GM12878 (cell line): ENCODE measurements around the gene B4GALNT2. TPM values are rescaled to one million over a fixed set of nuclear protein-coding genes. Genes with fewer than 3 reads are reported as not detected.

Experiments used
- ATAC-seq: fragments of 200-7000 bp; cut with Tn5 transposase; 3 replicates; pipeline ENCODE4 v1.9.1; 2020; ENCODE audit warnings: mild to moderate bottlenecking, moderate library complexity
- BruUV-seq: library from RNA; stranded (reverse); fragments of 400-500 nt; replicated peaks from 2 replicates; lab custom pipeline; 2021; lab: Mats Ljungman, UMichigan
- CTCF ChIA-PET: fragments of 300-600 bp; sonication (Branson Sonifier 250); formaldehyde crosslinking; extraction: SDS; loops from one replicate; lab custom pipeline; 2021; ENCODE audit warnings: inconsistent platforms; lab: Yijun Ruan, JAX
- POLR2A ChIA-PET: fragments of 350-600 bp; formaldehyde crosslinking; extraction: SDS; loops from one replicate; lab custom pipeline; 2021; ENCODE audit warnings: inconsistent platforms; lab: Charles Lee
- RAD21 ChIA-PET: fragments of 300-600 bp; sonication (Branson Sonifier 250); formaldehyde crosslinking; loops from one replicate; lab custom pipeline; 2023; ENCODE audit warnings: antibody characterized with exemption; ENCODE audit not compliant: unreplicated experiment; lab: Charles Lee
- SMC1A ChIA-PET: fragments of 300-600 bp; sonication (Branson Sonifier 250); formaldehyde crosslinking; loops from one replicate; lab custom pipeline; 2023; ENCODE audit not compliant: unreplicated experiment, uncharacterized antibody; lab: Charles Lee
- DNase-seq: peaks from one replicate; pipeline ENCODE4 v3.0.0-alpha.2; 2011; ENCODE audit warnings: low read depth, low spot score
- FAIRE-seq: peaks from 3 replicates; lab custom pipeline; 2011; peaks lifted over from hg19 to GRCh38; lab: Jason Lieb, UNC
- H2AFZ ChIP-seq: 2 replicates; pipeline ENCODE4 v1.6.0; 2011; ENCODE audit warnings: low read depth, low read length, control low read depth; ENCODE audit not compliant: control insufficient read depth
- H3K27ac ChIP-seq: 2 replicates; pipeline ENCODE4 v1.5.1; 2011; ENCODE audit warnings: control low read depth; ENCODE audit not compliant: control insufficient read depth, insufficient read depth
- H3K27me3 ChIP-seq, 2 experiments: replicated peaks in 1 of 2; 2 replicates each; pipeline versions ENCODE4 v1.6.0 to v1.6.1; 2011; ENCODE audit warnings: low read length in 1 of 2; ENCODE audit not compliant: control insufficient read depth in 2 of 2, insufficient read depth in 2 of 2
- H3K36me3 ChIP-seq, 2 experiments: 2 replicates each; pipeline ENCODE4 v1.5.1; 2011; ENCODE audit warnings: low read length in 1 of 2; ENCODE audit not compliant: control insufficient read depth in 2 of 2, insufficient read depth in 2 of 2
- H3K4me1 ChIP-seq: 2 replicates; pipeline ENCODE4 v1.6.1; 2011; ENCODE audit warnings: mild to moderate bottlenecking, low read length, moderate library complexity, mixed read lengths; ENCODE audit not compliant: control insufficient read depth, insufficient read depth
- H3K4me2 ChIP-seq: 2 replicates; pipeline ENCODE4 v1.6.0; 2011; ENCODE audit warnings: control low read depth; ENCODE audit not compliant: control insufficient read depth, insufficient read depth
- H3K4me3 ChIP-seq: fragments of 200-600 bp; sonication (generic); 2 replicates; pipeline ENCODE4 v1.5.1; 2016
- H3K79me2 ChIP-seq: 2 replicates; pipeline ENCODE4 v1.6.0; 2011; ENCODE audit warnings: low read length; ENCODE audit not compliant: control insufficient read depth, insufficient read depth
- H3K9ac ChIP-seq: 2 replicates; pipeline ENCODE4 v1.8.0; 2011; ENCODE audit warnings: low read length, control low read depth, mixed read lengths; ENCODE audit not compliant: control insufficient read depth, insufficient read depth
- H3K9me3 ChIP-seq: replicated peaks from 3 replicates; pipeline ENCODE4 v1.5.1; 2011; ENCODE audit warnings: mild to moderate bottlenecking, low read length; ENCODE audit not compliant: control insufficient read depth, insufficient read depth
- H4K20me1 ChIP-seq: 2 replicates; pipeline ENCODE4 v1.6.0; 2011; ENCODE audit not compliant: control insufficient read depth, insufficient read depth
- BACH1 ChIP-seq: fragments of 450-650 bp; IDR thresholded peaks from 2 replicates; pipeline ENCODE4 v1.6.1; 2017; ENCODE audit warnings: mild to moderate bottlenecking, borderline replicate concordance
- BHLHE40 ChIP-seq, 2 experiments: fragments of 450-650 bp in 1 of 2; IDR thresholded peaks; 2 replicates each; pipeline ENCODE4 v1.6.1; 2011 to 2017; ENCODE audit warnings: low read depth in 2 of 2, borderline replicate concordance in 1 of 2, improper control_type of control experiment in 1 of 2, low read length in 1 of 2, mild to moderate bottlenecking in 1 of 2
- EED ChIP-seq: sonication (generic); IDR thresholded peaks from 2 replicates; pipeline ENCODE4 v1.6.1; 2016; ENCODE audit warnings: antibody characterized with exemption, low read depth
- EP300 ChIP-seq, 2 experiments: fragments of 150-350 bp in 1 of 2; IDR thresholded peaks; 2 replicates each; pipeline ENCODE4 v1.6.1; 2011 to 2012; ENCODE audit warnings: low read depth in 2 of 2, low read length in 2 of 2, borderline replicate concordance in 1 of 2, improper control_type of control experiment in 1 of 2, inconsistent platforms in 1 of 2; ENCODE audit not compliant: control insufficient read depth in 1 of 2
- HCFC1 ChIP-seq: fragments of 150-350 bp; IDR thresholded peaks from 2 replicates; pipeline ENCODE4 v1.6.1; 2014; ENCODE audit warnings: low read length
- IRF4 ChIP-seq: IDR thresholded peaks from 2 replicates; pipeline ENCODE4 v1.6.1; 2011; ENCODE audit warnings: low read depth, low read length
- MEF2B ChIP-seq: fragments of 450-650 bp; IDR thresholded peaks from 2 replicates; pipeline ENCODE4 v1.6.1; 2018; ENCODE audit warnings: mild to moderate bottlenecking, moderate library complexity; ENCODE audit not compliant: partially characterized antibody, poor library complexity, severe bottlenecking
- NFXL1 ChIP-seq: fragments of 450-650 bp; IDR thresholded peaks from 2 replicates; pipeline ENCODE4 v1.6.1; 2017; ENCODE audit warnings: antibody characterized with exemption, mild to moderate bottlenecking, borderline replicate concordance
- PAX5 ChIP-seq: IDR thresholded peaks from 2 replicates; pipeline ENCODE4 v1.6.1; 2011; ENCODE audit warnings: low read depth, low read length, borderline replicate concordance
- PBX3 ChIP-seq: IDR thresholded peaks from 2 replicates; pipeline ENCODE4 v1.6.1; 2011; ENCODE audit warnings: mild to moderate bottlenecking, low read depth, low read length, moderate library complexity; ENCODE audit not compliant: insufficient replicate concordance
- POLR2A ChIP-seq: IDR thresholded peaks from 2 replicates; pipeline ENCODE4 v1.6.1; 2011; ENCODE audit warnings: low read depth, mild to moderate bottlenecking, low read length
- POU2F2 ChIP-seq: IDR thresholded peaks from 3 replicates; pipeline ENCODE4 v1.6.1; 2011; ENCODE audit warnings: low read depth, mild to moderate bottlenecking, low read length, borderline replicate concordance
- RAD51 ChIP-seq: fragments of 450-650 bp; IDR thresholded peaks from 2 replicates; pipeline ENCODE4 v1.6.1; 2016; ENCODE audit warnings: moderate library complexity, mild to moderate bottlenecking, inconsistent platforms
- RUNX3 ChIP-seq: IDR thresholded peaks from 2 replicates; pipeline ENCODE4 v1.6.1; 2012; ENCODE audit warnings: low read length, inconsistent platforms
- SMARCA5 ChIP-seq: fragments of 450-650 bp; IDR thresholded peaks from 2 replicates; pipeline ENCODE4 v1.6.1; 2017; ENCODE audit warnings: mild to moderate bottlenecking
- TCF12 ChIP-seq: IDR thresholded peaks from 2 replicates; pipeline ENCODE4 v1.6.1; 2011; ENCODE audit warnings: low read depth, mild to moderate bottlenecking, low read length
- TCF3 ChIP-seq: IDR thresholded peaks from 2 replicates; pipeline ENCODE4 v1.6.1; 2012; ENCODE audit warnings: low read depth, mild to moderate bottlenecking, low read length, borderline replicate concordance; ENCODE audit not compliant: insufficient read depth
- WRNIP1 ChIP-seq: IDR thresholded peaks from 2 replicates; pipeline ENCODE4 v1.6.1; 2011; ENCODE audit warnings: low read depth, low read length, improper control_type of control experiment, borderline replicate concordance
- ZNF24 ChIP-seq: fragments of 450-650 bp; IDR thresholded peaks from 2 replicates; pipeline ENCODE4 v1.6.1; 2017; ENCODE audit warnings: antibody characterized with exemption, mild to moderate bottlenecking
- WGBS: methylation state at CpG from one replicate; pipeline ENCODE4 v1.1.6; 2016; ENCODE audit warnings: low lambda C conversion rate; ENCODE audit not compliant: insufficient replicate concordance, insufficient coverage; ENCODE audit errors: missing lambda C conversion rate; 5-methylcytosine and 5-hydroxymethylcytosine counted together
- in situ Hi-C: fragments of 300-500 bp; cut with MboI; formaldehyde crosslinking; loops from 9 replicates; pipeline ENCODE4 v1.14.3; 2018; ENCODE audit warnings: mixed read lengths
- intact Hi-C: fragments of 100-400 bp; cut with micrococcal nuclease; formaldehyde crosslinking; loops from one replicate; pipeline ENCODE4 v1.14.2; 2022; ENCODE audit not compliant: unreplicated experiment
- polyA plus RNA-seq, 11 experiments: library from polyadenylated mRNA; depleted of rRNA in 4 of 11; unstranded in 6 of 11; stranded (reverse) in 5 of 11; fragments of >200 nt; fragmentation: Nextera tagmentation in 4 of 11; fragmentation: Illumina TruSeq in 1 of 11; extraction: Ambion mirVana in 4 of 11; extraction: Trizol in 1 of 11; gene quantifications; 1 replicate in 1 of 11; 2 replicates in 10 of 11; pipeline versions ENCODE4 v1.2.1 to v1.2.3, GENCODE V29; 2011 to 2016; ENCODE audit warnings: inconsistent platforms in 2 of 11, missing spikeins in 2 of 11, low read depth in 1 of 11
- total RNA-seq, 4 experiments: library from RNA; depleted of rRNA in 3 of 4; stranded (reverse); fragments of >200 nt in 3 of 4; fragmentation: Illumina TruSeq in 1 of 4; extraction: Trizol in 1 of 4; gene quantifications; 2 replicates each; pipeline versions ENCODE4 v1.2.1 to v1.2.3, GENCODE V29; 2013 to 2021

B4GALNT2 gene
- total and polyA plus RNA-seq, 10 of the 15 experiments (the other 5 are each of a cell fraction or from before 2014, with no cell fraction given), result not detected

GRCh38 chr17:49213399-49213798, 80.8 kb downstream of the B4GALNT2 start:
- Histone ChIP-seq H3K27ac (peak overlapping the region; percentile 96), H3K4me1 (peaks cover 52% of the 10 kb centered on the region), H3K9ac (peak overlapping the region; percentile 98), H3K9me3 (no peaks in the 10 kb centered on the region), H4K20me1 (no peaks in the 10 kb centered on the region), H3K36me3 (peaks cover 5 to 14% of the 10 kb centered on the region in 2 experiments), H3K79me2 (peaks cover 87% of the 10 kb centered on the region), H3K4me3 (peak overlapping the region; percentile 98), H3K4me2 (peak overlapping the region; percentile 94), H3K27me3 (no peaks in the 10 kb centered on the region), H2AFZ (no peak overlapping the region)
- ChIA-PET CTCF (interaction anchor here (2.9 to 8.5 kb wide), 5 partner anchors 9 to 32 kb away, joined by 19 to 127 read pairs (median 45); no protein-coding TSS in a partner anchor), RAD21 (interaction anchor here (2.3 to 13.4 kb wide), 4 partner anchors 8 to 32 kb away, joined by 15 to 355 read pairs (median 39); no protein-coding TSS in a partner anchor), SMC1A (interaction anchor here (1.7 to 16.8 kb wide), 5 partner anchors 9 to 33 kb away, joined by 3 to 354 read pairs (median 22); no protein-coding TSS in a partner anchor), POLR2A (interaction anchor here (1.4 to 13.2 kb wide), 3 partner anchors 13 to 304 kb away, joined by 3 to 537 read pairs (median 12); no protein-coding TSS in a partner anchor)
- peak; percentile 15 for ATAC-seq
- FAIRE-seq, result no peak
- intact Hi-C loops (no loop called here), in situ Hi-C loops (no loop called here)
- BruUV-seq, result no TSS peak
- no peak for DNase-seq
- TF ChIP-seq BHLHE40 (IDR thresholded peaks at IDR 0.05; ENCODE audit: borderline replicate concordance in 1 of 2, low read depth in 2 of 2, low read length in 1 of 2), result peak; percentile 9 to 51; a peak in 2 of 4 replicates
- no peak for TF ChIP-seq RAD51
- TF ChIP-seq NFXL1, result no peak
- TF ChIP-seq WRNIP1, result no peak
- peak; percentile 75 for TF ChIP-seq PAX5
- peak; percentile 70; the same call in 1 of the 2 replicates for TF ChIP-seq TCF12
- no peak for TF ChIP-seq BACH1
- TF ChIP-seq IRF4, result no peak
- peak; percentile 86 for TF ChIP-seq POU2F2
- no peak; the same call in none of the 2 replicates for TF ChIP-seq POLR2A
- TF ChIP-seq PBX3, result no peak
- no peak for TF ChIP-seq EP300 (IDR thresholded peaks at IDR 0.05; ENCODE audit: borderline replicate concordance in 1 of 2, control insufficient read depth in 1 of 2, low read depth in 2 of 2, low read length in 2 of 2)
- 0 out of 2 replicates have a peak, but pooled peaks have one; percentile 53 for TF ChIP-seq TCF3
- no peak for TF ChIP-seq HCFC1
- no peak for TF ChIP-seq SMARCA5
- TF ChIP-seq ZNF24, result no peak
- TF ChIP-seq MEF2B, result peak; percentile 46
- peak; percentile 53; the same call in 1 of the 2 replicates for TF ChIP-seq RUNX3
- TF ChIP-seq EED, result 0 out of 2 replicates have a peak, but pooled peaks have one; percentile 44
- WGBS, result 0% methylated on average over 5 of the region's 5 CpGs
